Measurements from ENCODE around the gene PRR15.
A peak's percentile ranks its signal among the peaks of the same experiment; 100 is the strongest.
"Not testable (repeated sequence)": the region's sequence is repeated elsewhere in the genome, so short reads cannot be mapped to it uniquely, and the experiment has no call there.

The PRR15 gene, protein sequence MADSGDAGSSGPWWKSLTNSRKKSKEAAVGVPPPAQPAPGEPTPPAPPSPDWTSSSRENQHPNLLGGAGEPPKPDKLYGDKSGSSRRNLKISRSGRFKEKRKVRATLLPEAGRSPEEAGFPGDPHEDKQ

DNA sequence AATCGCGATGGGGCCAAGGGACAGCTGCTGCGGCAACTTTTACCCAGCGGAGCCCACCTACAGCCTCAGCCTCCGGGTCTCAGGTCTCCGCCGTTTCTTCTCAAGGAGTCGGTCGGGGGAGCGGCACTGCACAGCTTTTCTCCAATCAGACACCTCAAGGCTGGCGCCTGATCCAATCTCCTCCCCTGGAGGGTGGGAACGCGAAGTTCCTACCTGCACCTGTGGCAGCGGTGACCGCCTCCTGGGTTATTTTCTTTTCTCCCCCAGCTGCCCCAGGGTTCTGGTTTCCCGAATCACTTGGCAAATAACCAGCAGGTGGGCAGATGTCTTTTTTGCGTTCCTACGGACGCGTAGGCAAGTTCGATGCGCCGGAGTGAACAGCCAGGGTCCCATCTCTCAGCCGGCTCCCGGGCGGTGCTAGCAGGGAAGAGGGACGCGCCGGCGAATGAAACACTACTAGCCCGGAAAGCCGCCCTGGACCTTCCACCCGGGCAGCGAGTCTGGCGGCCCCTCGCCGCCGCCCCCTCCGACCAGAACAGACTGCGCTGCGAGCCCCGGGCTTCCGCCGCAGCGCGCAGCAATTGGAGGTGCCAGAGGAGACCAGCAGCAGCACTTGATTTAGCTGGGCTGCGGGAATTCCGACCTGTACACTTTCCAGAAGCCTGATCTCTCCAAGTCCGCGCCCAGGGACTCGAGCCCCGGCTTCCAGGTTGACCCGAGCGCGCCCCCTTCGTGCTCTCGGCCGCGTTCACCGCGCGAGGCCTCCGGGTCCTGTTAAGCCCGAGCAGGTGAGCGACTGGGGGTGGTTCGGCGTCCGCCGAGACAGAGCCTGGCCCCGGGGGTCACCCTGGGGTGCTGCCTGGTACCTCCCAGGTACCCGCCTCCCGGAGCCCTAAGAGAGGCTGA lies at the start of gene PRR15:
Gene PRR15 (plus strand): TSS at position 246 of the 906 bp plus-strand sequence. CDS start 2,495 bp downstream, outside the sequence.
- DNase-seq (ENCODE audit: low spot score): peak; percentile 95

DNA sequence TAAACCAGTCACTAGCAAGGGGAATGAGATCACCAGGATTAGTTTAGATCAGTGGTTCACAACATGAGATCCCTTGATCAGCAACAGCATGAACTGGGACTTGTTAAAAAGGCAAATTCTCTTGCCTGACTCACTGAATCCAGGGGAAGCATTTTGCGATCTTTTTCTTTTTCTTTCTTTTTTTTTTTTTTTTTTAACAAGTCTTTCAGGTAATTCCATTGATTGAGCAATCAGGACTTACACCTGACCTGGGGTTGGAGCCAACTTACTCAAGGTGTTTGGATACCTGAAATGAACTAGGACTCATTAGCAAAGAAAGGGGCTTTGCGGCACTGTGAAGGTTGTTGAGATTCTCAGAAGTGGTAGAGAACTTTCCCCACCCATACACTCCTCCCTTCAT lies 47.1 kb upstream of the PRR15 start:
- DNase-seq (ENCODE audit: low spot score): no peak

DNA sequence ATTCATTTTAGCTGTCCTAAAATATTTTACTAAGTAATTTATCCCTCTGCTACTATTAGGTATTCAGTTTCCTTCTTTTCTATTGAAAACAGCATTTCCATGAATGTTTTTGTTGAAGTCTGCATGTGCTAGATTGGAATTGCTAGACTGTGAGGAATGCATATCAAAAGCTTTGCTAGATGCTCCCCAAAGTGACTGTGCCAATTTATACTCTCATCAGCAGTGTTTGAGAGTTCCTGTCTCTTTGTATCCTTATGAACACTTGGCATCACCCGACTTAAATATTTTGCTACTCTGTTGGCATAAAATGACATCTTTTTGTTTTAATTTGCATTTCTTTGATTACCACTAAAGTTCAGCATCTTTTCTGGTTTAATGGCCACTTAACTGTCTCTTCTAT lies 45.0 kb upstream of the PRR15 start:
- DNase-seq (ENCODE audit: low spot score): no peak

DNA sequence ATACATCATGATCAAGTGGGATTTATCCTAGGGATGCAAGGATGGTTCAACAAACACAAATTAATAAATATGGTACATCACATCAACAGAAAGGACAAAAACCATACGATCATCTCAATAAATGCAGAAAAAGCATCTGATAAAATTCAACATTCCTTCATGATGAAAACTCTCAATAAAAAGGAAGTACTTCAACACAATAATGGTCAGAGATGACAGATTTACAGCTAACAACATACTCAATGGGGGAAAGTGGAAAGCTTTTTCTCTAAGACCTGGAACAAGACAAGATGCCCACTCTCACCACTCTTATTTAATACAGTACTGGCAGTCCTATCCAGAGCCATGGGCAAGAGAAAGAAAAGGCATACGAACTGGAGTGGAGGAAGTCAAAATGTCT lies 39.9 kb upstream of the PRR15 start:
- no peak for DNase-seq (ENCODE audit: low spot score)

DNA sequence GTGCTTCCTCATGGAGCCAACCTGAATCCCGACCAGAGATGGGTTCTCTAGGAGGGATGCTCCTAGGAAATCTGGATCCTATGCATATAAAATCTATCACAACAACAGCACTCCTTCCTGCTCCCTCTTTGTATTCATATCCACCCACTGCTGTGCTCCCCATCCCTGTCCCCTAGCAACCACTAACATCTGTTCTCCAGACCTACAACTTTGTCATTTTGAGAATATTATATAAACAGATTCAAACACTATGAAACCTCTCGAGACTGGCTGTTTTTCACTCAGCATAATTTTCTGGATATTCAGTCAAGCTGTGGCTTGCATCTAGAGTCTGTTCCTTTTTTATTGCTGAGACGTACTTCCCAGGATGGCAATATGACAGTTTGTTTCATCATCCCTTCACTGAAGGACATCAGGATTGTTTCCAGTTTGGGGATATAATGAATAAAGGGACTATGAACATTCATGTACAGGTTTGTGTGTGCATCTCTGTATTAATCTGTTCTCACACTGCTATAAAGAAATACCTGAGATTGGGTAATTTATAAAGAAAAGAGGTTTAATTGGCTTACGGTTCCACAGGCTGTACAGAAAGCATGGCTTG lies 36.0 kb upstream of the PRR15 start:
- no peak for DNase-seq (ENCODE audit: low spot score)

DNA sequence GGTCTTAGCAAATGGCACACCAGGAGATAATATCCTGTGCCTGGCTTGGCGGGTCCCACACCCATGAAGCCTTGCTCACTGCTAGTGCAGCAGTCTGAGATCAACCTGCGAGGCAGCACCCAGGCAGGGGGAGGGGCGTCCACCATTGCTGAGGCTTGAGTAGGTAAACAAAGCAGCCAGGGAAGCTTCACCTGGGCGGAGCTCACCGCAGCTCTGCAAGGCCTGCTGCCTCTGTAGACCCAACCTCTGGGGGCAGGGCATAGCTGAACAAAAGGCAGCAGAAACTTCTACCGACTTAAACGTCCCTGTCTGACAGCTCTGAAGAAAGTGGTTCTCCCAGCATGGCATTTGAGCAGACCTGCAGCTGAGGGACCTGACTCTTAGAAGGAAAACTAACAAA lies 35.1 kb upstream of the PRR15 start:
- not testable (repeated sequence) for DNase-seq (ENCODE audit: low spot score)

DNA sequence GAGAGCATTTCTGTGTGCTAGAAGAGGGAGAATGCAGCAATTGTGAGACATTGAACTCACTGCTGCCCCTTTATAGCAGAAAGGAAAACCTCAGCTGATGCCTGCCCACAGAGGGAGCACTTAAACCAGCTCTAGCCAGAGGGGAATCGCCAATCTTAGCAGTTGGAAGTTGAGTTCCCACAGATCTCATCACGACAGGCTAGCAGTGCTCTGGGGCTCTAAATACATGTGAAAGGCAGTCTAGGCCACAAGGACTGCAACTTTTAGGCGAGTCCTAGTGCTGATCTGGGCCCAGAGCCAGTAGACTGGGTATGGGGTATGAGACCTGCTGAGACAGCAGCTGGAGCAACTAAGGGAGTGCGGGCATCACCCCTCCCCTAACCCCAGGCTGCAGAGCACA lies 25.2 kb upstream of the PRR15 start:
- DNase-seq (ENCODE audit: low spot score): no peak

DNA sequence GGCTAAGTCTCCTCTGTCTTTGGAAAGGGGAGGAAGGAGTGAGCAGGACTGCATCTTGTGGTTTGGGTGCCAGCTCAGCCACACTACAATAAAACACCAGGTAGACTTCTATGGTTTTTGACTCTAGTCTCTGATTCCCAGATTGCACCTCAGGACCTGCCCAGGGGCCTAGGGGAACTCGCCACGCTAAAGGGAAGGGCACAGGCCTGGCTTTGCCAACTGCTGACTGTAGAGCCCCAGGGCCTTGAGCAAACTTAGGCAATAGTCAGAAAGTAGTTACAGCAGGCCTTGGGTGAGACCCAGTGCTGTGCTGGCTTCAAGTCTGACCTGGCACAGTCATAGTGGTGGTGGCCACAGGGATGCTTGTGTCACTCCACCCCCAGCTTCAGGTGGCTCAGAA lies 24.2 kb upstream of the PRR15 start:
- DNase-seq (ENCODE audit: low spot score): no peak

DNA sequence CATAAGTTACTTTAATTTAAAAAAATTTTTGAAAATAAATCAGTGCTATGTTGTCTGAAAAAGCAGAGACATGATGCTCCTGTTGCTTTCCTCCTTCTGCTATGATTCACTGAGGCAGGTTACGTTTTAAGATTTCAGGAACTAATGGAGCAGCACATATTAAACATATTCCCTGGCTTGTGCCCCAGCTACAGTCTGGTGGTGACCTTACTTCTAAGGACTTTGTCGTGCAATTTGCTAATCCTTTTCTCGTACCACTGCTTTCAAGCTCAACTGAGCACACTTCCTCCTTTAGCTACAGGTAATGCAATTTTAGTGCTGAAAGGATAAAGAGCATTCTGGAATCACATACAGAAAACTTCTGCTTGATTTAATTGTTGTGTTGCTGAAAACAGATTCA lies 16.2 kb upstream of the PRR15 start:
- DNase-seq (ENCODE audit: low spot score): no peak

DNA sequence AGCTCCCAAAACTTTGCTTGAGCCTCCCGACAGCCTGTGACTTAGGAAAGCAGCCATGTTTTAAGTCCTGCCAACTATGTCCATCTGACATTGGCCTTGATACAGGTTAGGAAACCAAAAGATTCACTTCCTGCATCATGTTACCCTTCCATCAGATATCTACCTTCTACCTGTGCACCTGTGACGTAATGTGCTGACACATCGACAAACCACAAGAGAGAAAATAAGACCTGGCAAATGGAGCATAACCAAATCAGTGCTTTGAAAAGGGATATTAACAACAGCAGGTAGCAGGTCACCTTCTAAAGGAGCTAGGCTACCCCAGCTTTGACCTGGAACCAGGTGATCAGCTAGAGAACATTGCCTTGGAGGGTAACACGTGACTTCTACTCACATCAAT lies 14.8 kb upstream of the PRR15 start:
- DNase-seq (ENCODE audit: low spot score): no peak

DNA sequence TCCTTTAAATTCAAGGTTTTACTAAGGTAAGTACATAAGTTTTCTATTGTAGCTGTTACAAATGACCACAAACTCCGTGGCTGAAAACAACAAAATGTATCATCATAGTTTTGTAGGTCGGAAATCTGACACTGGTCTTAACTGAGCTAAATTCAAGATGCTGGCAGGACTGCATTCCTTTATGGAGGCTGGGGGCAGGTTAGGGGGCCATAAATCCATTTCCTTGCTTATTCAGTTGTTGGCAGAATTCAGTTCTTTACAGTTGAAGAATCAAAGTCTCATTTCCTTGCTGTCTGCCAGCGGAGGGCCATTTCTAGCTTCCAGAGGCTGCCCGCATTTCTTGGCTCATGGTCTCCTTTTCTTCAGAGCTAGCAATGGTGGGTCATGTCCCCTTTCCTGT lies 11.2 kb upstream of the PRR15 start:
- no peak for DNase-seq (ENCODE audit: low spot score)

DNA sequence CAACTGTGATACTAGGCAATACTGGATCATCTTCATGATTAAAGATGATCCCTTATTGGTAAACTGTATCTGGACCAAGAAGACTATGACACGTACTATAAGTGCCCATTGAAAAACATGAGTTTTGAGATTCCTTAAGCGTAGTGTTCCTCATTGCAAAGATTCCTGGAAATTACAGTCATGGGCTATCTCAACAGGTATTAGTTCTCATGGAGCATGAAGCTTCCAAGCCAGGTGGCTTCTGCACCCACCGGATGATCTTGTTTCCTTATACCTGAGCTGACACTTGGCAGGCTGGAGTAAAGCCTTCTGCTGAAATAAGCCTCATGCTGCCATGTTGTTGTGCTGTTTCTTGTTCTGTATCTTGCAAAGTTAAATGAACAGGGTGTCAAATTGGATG lies 8.6 kb upstream of the PRR15 start:
- no peak for DNase-seq (ENCODE audit: low spot score)

DNA sequence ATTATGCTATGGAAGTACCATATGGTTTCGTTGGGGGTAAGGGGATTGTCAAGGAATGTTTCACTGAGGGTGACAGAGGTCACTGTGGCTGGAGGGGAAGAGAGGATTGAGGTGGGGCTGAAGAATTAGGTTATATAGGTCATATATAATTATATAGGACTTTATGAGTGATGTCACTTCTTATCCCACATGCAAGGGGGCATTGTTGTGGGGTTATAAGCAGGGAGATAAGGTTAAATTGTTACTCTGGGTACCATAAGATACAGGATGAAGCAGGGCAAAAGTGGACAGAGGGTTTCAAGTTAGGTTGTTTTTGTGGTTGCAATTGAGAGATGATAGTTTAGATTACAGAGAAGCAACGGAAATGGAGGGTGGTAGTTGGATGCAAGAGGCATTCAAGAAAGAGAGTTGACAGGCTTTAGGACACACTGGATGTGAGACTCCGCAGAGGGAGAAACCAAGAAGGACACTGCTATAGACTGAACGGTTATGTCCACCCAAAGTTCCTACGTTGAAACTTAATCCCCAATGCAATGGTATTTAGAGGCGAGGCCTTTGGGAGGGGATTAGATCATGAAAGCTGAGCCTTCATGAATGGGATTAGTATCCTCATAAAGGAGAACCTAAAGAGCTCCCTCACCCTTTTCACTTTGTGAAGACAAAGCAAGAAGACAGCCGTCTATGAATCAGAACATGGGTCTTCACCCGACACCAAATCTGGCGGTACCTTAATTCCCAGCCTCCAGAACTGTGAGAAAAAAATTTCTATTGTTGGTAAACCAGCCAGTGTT lies 7.0 kb upstream of the PRR15 start:
- DNase-seq (ENCODE audit: low spot score): no peak

DNA sequence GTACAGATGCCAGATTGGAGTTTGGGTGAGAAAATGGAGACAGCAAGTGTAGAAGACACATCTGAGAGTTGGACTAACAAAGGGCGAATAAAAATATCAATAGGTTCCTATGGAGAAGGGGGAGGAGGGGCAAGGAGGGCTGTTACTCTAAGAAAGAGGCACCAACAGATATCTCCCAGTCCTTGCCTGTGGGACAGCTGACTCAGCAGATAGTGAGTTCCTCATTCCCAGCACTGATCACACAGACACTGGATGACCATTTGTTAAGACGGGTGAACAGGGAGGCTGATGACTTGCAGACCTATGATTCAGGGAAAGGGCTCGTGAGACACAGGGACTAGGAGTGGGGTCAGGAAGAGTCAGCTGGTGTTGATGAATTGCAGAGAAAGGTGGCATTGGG lies 5.7 kb upstream of the PRR15 start:
- no peak for DNase-seq (ENCODE audit: low spot score)

DNA sequence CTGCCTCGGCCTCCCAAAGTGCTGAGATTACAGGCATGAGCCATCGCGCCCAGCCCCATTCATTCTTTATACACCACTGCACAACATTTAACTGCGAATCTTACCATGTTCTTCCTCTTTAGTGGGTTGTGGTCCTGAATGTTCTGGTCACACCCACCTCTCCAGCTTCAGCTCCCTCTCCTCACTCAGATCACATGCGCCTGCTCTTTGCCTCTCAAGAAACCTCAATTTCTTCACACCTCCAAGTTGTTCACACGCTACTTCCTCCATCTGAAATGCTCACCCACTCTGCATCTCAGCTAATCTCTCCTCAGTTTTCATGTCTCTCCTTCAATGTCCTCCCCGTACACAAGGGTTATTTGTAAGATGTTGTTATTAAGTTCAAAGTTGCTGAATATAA lies 2.4 kb upstream of the PRR15 start:
- DNase-seq (ENCODE audit: low spot score): no peak

DNA sequence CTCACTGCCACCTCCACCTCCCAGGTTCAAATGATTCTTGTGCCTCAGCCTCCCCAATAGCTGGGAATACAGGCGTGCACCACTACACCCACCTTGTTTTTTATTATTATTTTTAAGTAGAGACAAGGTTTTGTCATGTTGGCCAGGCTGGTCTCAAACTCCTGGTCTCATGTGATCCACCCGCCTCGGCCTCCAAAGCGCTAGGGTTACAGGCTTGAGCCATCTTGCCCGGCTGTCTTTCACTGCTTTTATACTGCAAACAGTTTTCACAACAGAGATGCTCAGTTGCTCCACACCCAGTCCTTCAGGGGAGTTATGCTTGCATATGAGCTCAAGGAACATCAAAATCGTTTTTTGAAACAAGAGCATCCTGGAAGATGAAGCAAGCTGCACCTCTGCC lies 1.3 kb upstream of the PRR15 start:
- no peak for DNase-seq (ENCODE audit: low spot score)

DNA sequence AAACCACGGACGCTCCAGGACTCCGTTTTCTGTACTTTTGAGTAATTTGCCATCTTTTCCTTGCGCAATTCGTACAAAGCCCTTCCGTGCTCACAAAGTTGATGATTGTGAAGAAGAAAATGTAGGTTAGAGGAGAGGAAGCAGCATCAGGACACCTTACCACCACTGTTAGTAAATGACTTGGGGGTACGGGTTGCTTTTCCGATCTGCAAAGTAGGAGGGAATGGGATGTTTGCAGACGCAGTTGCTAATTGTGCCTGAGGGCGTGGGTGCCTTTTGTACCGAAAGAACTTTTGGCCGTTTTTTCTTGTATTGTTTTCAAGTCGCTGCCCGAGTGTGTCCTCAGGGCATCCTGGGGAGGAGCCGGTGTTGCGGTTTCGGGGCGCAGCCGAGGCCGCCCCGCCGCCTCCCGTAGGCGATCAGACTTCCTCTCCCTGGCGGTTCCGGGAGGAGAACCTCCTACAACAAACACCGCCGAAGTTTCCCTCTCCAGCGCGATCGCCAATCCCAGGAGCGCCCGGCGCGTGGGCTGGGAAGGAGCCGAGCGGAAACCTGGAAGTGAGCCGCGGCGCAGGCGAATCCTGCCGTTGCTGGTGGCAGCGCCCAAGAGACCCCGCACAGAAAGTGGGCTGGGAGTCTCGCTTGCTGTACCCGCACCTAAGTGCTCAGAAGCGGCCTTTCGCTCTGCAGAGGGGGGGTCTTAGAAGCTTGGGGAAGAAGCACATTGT lies 1.0 kb downstream of the PRR15 start:
- DNase-seq (ENCODE audit: low spot score): peak; percentile 85

DNA sequence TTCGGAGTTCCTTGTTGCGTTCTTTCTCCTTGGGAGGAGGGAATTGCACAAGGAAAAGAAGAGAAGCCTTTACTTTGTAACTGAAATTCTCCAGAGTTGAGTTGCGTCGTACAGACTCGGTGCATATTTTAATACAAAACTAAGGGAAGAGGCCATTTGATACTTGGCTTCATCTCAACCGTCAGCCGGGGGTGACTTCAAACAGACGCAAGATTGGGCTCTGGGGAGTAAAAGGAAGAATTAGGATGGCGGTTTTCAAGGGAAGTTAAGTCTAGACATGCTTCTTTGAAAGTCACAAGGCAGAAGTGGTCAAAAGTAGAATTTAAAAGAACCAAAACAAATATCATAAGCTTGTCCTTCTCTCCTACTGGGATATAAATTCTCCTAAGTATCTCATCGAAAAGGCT lies 1.6 kb downstream of the PRR15 start:
- no peak for DNase-seq (ENCODE audit: low spot score)

DNA sequence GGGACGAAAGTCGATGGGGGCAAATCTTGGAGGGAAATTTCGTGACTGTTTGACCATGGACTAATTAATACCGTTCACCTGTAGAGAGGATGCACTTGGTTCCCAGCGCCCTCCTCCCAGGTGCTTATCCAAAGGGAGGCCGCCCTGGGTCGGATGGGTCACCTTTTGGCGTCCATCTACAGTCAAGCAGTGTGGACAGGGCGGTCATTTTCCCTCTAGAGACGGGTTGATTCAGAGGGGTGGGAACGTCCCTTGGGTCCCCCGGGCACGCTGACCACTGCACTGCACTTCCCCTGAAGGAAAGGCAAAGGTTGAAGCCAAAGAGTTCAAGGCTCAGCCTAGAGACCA lies 2.0 kb downstream of the PRR15 start:
- DNase-seq (ENCODE audit: low spot score): no peak

DNA sequence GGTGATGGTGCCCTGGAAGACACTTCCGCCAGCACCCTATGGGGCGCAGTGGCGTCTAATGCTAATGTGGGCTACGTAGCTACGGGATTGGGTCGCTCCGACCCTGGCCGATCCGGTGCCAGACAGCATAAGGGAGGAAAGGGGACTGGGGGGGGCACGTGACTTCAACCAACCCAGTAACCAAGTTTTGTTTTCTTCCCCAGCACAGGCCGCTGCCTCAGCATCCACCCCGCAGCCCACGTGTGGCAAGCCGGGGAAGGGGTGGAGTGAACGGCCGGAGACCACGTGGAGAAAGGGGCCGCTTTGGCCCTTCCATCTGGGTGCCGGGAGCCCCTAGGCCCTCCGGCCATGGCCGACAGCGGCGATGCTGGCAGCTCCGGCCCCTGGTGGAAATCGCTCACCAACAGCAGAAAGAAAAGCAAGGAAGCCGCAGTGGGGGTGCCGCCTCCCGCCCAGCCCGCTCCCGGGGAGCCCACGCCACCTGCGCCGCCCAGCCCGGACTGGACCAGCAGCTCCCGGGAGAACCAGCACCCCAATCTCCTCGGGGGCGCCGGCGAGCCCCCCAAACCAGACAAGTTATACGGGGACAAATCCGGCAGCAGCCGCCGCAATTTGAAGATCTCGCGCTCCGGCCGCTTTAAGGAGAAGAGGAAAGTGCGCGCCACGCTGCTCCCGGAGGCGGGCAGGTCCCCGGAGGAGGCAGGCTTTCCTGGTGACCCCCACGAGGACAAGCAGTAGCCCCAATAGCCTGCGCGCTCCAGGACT lies 2.5 kb downstream of the PRR15 start:
- DNase-seq (ENCODE audit: low spot score): no peak

DNA sequence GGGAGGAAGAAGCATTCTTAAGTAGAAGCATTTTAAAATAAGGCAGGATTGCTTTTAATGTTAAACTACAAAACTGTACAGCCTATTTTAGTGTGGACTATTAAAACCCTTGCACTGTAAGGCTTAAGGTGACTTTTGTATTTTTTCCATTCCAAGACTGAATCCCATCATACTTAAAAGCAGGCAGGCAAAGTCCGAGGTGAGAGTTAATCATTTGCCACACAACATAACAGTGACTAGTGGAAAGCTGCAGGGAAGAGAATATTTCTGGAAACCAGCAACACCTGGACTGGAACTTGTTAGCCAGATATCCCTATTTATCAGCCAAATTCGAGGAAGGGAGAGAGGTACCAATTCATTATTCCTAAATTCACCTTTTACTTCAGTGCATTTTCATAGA lies 3.5 kb downstream of the PRR15 start:
- peak; percentile 23 for DNase-seq (ENCODE audit: low spot score)

Data from LoVo (cell line).